ENCODE measurements around the gene ZNF747.

Gene ZNF747

DNA sequence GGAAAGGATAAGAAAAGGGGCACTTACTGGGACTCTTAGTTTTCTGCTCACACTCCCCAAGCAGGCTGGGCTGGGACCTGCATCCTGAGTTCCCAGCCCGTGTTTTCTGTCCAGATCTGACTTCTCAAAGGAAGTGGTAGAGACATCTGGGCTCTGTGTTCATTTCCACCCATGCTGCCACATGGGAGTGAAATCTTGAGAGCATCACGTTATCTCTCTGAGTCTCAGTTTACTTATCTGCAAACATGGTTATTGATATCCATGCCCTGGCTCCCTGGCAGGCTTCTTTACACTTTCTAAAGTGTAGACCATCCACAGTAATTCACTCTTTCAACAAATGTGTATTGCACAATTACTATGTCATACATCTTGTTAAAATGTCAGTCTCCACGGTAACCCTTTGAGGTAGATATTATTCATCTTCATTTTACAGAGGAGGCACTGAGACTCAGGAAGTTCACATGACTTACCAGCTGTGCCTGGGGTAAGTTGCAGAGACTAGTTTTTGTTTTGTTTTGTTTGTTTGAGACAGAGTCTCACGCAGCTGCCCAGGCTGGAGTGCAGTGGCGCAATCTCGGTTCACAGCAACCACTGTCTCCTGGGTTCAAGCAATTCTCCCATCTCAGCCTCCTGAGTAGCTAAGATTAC, 33.5 kb upstream of the ZNF747 start:
- TF ChIP-seq OSR1 (CRISPR knock-in tag; IDR thresholded peaks at IDR 0.05) (no peak), CSDC2 (CRISPR knock-in tag; IDR thresholded peaks at IDR 0.05) (no peak), ZFP3 (CRISPR knock-in tag; IDR thresholded peaks at IDR 0.05) (no peak), ISL1 (CRISPR knock-in tag; IDR thresholded peaks at IDR 0.05) (peak; percentile 25; the same call in 1 of the 2 replicates), PPARA (CRISPR knock-in tag; IDR thresholded peaks at IDR 0.05; ENCODE audit: borderline replicate concordance) (no peak), ZC3H10 (CRISPR knock-in tag; IDR thresholded peaks at IDR 0.05) (no peak), GLIS3 (CRISPR knock-in tag; IDR thresholded peaks at IDR 0.05) (no peak)
- TF ChIP-seq, protein P1, sequence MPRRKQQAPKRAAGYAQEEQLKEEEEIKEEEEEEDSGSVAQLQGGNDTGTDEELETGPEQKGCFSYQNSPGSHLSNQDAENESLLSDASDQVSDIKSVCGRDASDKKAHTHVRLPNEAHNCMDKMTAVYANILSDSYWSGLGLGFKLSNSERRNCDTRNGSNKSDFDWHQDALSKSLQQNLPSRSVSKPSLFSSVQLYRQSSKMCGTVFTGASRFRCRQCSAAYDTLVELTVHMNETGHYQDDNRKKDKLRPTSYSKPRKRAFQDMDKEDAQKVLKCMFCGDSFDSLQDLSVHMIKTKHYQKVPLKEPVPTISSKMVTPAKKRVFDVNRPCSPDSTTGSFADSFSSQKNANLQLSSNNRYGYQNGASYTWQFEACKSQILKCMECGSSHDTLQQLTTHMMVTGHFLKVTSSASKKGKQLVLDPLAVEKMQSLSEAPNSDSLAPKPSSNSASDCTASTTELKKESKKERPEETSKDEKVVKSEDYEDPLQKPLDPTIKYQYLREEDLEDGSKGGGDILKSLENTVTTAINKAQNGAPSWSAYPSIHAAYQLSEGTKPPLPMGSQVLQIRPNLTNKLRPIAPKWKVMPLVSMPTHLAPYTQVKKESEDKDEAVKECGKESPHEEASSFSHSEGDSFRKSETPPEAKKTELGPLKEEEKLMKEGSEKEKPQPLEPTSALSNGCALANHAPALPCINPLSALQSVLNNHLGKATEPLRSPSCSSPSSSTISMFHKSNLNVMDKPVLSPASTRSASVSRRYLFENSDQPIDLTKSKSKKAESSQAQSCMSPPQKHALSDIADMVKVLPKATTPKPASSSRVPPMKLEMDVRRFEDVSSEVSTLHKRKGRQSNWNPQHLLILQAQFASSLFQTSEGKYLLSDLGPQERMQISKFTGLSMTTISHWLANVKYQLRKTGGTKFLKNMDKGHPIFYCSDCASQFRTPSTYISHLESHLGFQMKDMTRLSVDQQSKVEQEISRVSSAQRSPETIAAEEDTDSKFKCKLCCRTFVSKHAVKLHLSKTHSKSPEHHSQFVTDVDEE (CRISPR knock-in tag; IDR thresholded peaks at IDR 0.05) = no peak
- no peak for ATAC-seq

DNA sequence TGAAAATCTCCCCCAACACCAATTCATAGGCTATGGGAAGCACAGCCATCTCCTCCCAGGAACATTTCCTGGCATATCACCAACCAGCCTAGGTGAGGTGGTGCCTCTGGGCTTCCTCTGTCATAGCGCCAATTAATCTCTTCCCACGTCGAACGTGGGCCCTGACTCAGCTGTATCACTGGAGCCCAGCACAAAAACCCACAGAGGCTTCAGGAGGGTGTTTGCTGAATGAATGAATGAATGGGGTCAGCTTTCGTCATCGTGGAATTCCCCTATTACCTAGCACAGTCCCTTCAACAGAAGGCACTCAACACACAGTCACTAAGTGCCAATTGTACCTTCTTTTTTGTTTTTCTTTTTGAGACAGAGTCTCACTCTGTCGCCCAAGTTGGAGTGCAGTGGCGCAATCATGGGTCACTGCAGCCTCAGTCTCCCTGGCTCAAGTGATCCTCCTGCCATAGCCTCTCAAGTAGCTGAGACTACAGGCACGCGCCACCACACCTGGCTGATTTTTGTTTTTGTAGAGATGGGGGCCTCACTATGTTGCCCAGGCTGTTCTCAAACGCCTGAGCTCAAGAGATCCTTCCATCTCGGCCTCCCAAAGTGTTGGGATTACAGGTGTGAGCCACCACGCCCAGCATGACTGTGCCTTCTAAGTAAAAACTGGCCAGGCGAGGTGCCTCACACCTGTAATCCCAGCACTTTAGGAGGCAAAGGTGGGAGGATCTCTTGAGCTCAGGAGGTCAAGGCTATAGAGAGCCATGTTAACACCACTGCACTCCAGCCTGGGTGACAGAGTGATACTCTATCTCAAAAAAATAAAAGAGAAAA, 32.7 kb upstream of the ZNF747 start:
- no peak for ATAC-seq
- TF ChIP-seq TCF4 (CRISPR knock-in tag; IDR thresholded peaks at IDR 0.05; ENCODE audit: borderline replicate concordance) = no peak
- no peak for TF ChIP-seq OSR1 (CRISPR knock-in tag; IDR thresholded peaks at IDR 0.05)
- TF ChIP-seq ZNF70 (CRISPR knock-in tag; IDR thresholded peaks at IDR 0.05) = no peak
- no peak for TF ChIP-seq SNAI2 (CRISPR knock-in tag; IDR thresholded peaks at IDR 0.05)
- TF ChIP-seq, protein P2, sequence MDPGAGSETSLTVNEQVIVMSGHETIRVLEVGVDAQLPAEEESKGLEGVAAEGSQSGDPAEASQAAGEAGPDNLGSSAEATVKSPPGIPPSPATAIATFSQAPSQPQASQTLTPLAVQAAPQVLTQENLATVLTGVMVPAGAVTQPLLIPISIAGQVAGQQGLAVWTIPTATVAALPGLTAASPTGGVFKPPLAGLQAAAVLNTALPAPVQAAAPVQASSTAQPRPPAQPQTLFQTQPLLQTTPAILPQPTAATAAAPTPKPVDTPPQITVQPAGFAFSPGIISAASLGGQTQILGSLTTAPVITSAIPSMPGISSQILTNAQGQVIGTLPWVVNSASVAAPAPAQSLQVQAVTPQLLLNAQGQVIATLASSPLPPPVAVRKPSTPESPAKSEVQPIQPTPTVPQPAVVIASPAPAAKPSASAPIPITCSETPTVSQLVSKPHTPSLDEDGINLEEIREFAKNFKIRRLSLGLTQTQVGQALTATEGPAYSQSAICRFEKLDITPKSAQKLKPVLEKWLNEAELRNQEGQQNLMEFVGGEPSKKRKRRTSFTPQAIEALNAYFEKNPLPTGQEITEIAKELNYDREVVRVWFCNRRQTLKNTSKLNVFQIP (CRISPR knock-in tag; IDR thresholded peaks at IDR 0.05; ENCODE audit: borderline replicate concordance, low read depth) = no peak

DNA sequence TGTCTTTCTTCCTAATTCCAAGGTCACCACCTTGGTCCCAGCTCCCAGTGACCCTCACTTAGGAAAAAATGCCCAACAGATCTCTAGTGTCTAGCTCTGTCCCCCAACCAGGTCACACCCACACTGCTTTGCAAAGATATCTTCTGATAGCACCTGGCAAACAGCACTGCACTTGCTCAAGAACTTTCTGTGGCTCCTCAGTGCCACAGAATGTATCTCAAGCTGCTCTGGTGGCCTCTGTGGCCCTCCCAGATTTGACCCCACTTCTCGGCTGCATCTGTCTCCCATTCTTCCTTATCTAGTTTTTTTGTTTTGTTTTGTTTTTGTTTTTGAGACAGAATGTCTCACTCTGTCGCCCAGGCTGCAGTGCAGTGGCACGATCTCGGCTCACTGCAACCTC, 31.9 kb upstream of the ZNF747 start:
- TF ChIP-seq ZNF8 (CRISPR knock-in tag; IDR thresholded peaks at IDR 0.05) = no peak
- TF ChIP-seq ZNF565 (CRISPR knock-in tag; conservative IDR thresholded peaks at IDR 0.05; ENCODE audit: low read depth) = no peak
- TF ChIP-seq, protein P1 (CRISPR knock-in tag; IDR thresholded peaks at IDR 0.05) = no peak
- TF ChIP-seq GLIS3 (CRISPR knock-in tag; IDR thresholded peaks at IDR 0.05) = no peak
- TF ChIP-seq, protein P3, sequence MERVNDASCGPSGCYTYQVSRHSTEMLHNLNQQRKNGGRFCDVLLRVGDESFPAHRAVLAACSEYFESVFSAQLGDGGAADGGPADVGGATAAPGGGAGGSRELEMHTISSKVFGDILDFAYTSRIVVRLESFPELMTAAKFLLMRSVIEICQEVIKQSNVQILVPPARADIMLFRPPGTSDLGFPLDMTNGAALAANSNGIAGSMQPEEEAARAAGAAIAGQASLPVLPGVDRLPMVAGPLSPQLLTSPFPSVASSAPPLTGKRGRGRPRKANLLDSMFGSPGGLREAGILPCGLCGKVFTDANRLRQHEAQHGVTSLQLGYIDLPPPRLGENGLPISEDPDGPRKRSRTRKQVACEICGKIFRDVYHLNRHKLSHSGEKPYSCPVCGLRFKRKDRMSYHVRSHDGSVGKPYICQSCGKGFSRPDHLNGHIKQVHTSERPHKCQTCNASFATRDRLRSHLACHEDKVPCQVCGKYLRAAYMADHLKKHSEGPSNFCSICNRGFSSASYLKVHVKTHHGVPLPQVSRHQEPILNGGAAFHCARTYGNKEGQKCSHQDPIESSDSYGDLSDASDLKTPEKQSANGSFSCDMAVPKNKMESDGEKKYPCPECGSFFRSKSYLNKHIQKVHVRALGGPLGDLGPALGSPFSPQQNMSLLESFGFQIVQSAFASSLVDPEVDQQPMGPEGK (CRISPR knock-in tag; IDR thresholded peaks at IDR 0.05; ENCODE audit: borderline replicate concordance) = no peak
- no peak for TF ChIP-seq RARB (CRISPR knock-in tag; IDR thresholded peaks at IDR 0.05)
- TF ChIP-seq, protein P4, sequence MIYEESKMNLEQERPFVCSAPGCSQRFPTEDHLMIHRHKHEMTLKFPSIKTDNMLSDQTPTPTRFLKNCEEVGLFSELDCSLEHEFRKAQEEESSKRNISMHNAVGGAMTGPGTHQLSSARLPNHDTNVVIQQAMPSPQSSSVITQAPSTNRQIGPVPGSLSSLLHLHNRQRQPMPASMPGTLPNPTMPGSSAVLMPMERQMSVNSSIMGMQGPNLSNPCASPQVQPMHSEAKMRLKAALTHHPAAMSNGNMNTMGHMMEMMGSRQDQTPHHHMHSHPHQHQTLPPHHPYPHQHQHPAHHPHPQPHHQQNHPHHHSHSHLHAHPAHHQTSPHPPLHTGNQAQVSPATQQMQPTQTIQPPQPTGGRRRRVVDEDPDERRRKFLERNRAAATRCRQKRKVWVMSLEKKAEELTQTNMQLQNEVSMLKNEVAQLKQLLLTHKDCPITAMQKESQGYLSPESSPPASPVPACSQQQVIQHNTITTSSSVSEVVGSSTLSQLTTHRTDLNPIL (CRISPR knock-in tag; IDR thresholded peaks at IDR 0.05; ENCODE audit: low read depth) = no peak
- TF ChIP-seq ARNTL (CRISPR knock-in tag; IDR thresholded peaks at IDR 0.05; ENCODE audit: borderline replicate concordance, low read depth) = no peak
- TF ChIP-seq, protein P2 (CRISPR knock-in tag; IDR thresholded peaks at IDR 0.05; ENCODE audit: borderline replicate concordance, low read depth) = no peak
- TF ChIP-seq CSDC2 (CRISPR knock-in tag; IDR thresholded peaks at IDR 0.05) = no peak
- no peak for TF ChIP-seq SNAI2 (CRISPR knock-in tag; IDR thresholded peaks at IDR 0.05)
- TF ChIP-seq BACH2 (CRISPR knock-in tag; IDR thresholded peaks at IDR 0.05; ENCODE audit: borderline replicate concordance) = no peak
- no peak for TF ChIP-seq ZFP3 (CRISPR knock-in tag; IDR thresholded peaks at IDR 0.05)
- TF ChIP-seq ZFP30 (CRISPR knock-in tag; IDR thresholded peaks at IDR 0.05) = no peak
- no peak for TF ChIP-seq PPARA (CRISPR knock-in tag; IDR thresholded peaks at IDR 0.05; ENCODE audit: borderline replicate concordance)
- TF ChIP-seq ISL1 (CRISPR knock-in tag; IDR thresholded peaks at IDR 0.05) = no peak
- no peak for TF ChIP-seq ZNF70 (CRISPR knock-in tag; IDR thresholded peaks at IDR 0.05)
- no peak for TF ChIP-seq TCF4 (CRISPR knock-in tag; IDR thresholded peaks at IDR 0.05; ENCODE audit: borderline replicate concordance)
- TF ChIP-seq, protein P5, sequence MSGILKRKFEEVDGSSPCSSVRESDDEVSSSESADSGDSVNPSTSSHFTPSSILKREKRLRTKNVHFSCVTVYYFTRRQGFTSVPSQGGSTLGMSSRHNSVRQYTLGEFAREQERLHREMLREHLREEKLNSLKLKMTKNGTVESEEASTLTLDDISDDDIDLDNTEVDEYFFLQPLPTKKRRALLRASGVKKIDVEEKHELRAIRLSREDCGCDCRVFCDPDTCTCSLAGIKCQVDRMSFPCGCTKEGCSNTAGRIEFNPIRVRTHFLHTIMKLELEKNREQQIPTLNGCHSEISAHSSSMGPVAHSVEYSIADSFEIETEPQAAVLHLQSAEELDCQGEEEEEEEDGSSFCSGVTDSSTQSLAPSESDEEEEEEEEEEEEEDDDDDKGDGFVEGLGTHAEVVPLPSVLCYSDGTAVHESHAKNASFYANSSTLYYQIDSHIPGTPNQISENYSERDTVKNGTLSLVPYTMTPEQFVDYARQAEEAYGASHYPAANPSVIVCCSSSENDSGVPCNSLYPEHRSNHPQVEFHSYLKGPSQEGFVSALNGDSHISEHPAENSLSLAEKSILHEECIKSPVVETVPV (CRISPR knock-in tag; IDR thresholded peaks at IDR 0.05) = no peak
- ATAC-seq = no peak

Data from SK-N-SH treated with all-trans-retinoic acid at 6 μM for 48 hours (cell line).